Fibroblast of pulmonary artery (primary cell): ENCODE measurements around the gene TMEM14B.

Source experiments
- DNase-seq: peaks from one replicate; pipeline ENCODE4 v3.0.0-alpha.2; 2010; ENCODE audit warnings: low read depth
- H3K4me3 ChIP-seq: replicated peaks from 2 replicates; pipeline ENCODE4 v1.5.1; 2011; ENCODE audit warnings: low read depth, mild to moderate bottlenecking, control low read depth, low read length, moderate library complexity
- CTCF ChIP-seq: IDR thresholded peaks from 2 replicates; pipeline ENCODE4 v1.5.1; 2011; ENCODE audit warnings: mild to moderate bottlenecking, control low read depth, low read length, inconsistent platforms; ENCODE audit errors: missing control alignments

Gene TMEM14B

GRCh38 chr6:10721850-10722569 lies 25.6 kb upstream of the TMEM14B start:
- no peak for TF ChIP-seq CTCF
- no peak for DNase-seq
- peak overlapping the region; percentile 90 for H3K4me3 ChIP-seq

- no peak for DNase-seq
- TF ChIP-seq CTCF: no peak
- peak overlapping the region; percentile 90 for H3K4me3 ChIP-seq
Measured at GRCh38 chr6:10722570-10722819, 25.1 kb upstream of the TMEM14B start.

GRCh38 chr6:10722820-10723566 lies 24.6 kb upstream of the TMEM14B start, which contains the start of gene TMEM14C:
TSS of gene TMEM14C (plus strand) at chr6:10723070. CDS start at chr6:10724614, 1,544 bp downstream.
- peak within 1 kb of the TSS; percentile 90 for H3K4me3 ChIP-seq
- TF ChIP-seq CTCF: no peak
- peak; percentile 99 for DNase-seq

GRCh38 chr6:10723567-10723881 lies 24.1 kb upstream of the TMEM14B start:
- H3K4me3 ChIP-seq: peak overlapping the region; percentile 90
- DNase-seq: no peak
- no peak for TF ChIP-seq CTCF

- no peak for DNase-seq
- H3K4me3 ChIP-seq: no peak overlapping the region
- TF ChIP-seq CTCF: no peak
Measured at GRCh38 chr6:10725044-10725443, 22.6 kb upstream of the TMEM14B start.

- DNase-seq: no peak
- TF ChIP-seq CTCF: no peak
- H3K4me3 ChIP-seq: no peak overlapping the region
Measured at GRCh38 chr6:10725716-10726115, 21.9 kb upstream of the TMEM14B start.

- DNase-seq: no peak
- H3K4me3 ChIP-seq: no peak overlapping the region
- no peak for TF ChIP-seq CTCF
Measured at GRCh38 chr6:10730254-10730653, 17.4 kb upstream of the TMEM14B start.
